OCI-LY3 (cell line): ENCODE results near the gene HGF.

Experiments
- H2AFZ ChIP-seq: fragments of 200-600, 300-600 bp; shearing (Covaris generic); 2 replicates; pipeline ENCODE4 v1.6.0; 2014; ENCODE audit warnings: antibody characterized with exemption, low read depth, low read length
- H3K27ac ChIP-seq: fragments of 200-600, 300-600 bp; sonication (generic); 2 replicates; pipeline ENCODE4 v1.5.1; 2014; ENCODE audit warnings: mild to moderate bottlenecking, low read length, moderate library complexity, mixed read lengths
- H3K27me3 ChIP-seq: fragments of 200-600, 300-600 bp; sonication (generic); 2 replicates; pipeline ENCODE4 v1.6.1; 2014; ENCODE audit warnings: low read depth, low read length, mixed read lengths
- H3K36me3 ChIP-seq: fragments of 200-600, 300-600 bp; sonication (generic); replicated peaks from 2 replicates; pipeline ENCODE3; 2014; ENCODE audit warnings: low read depth, low read length, mixed read lengths
- H3K4me1 ChIP-seq: fragments of 300-600, 200-600 bp; sonication (generic); 2 replicates; pipeline ENCODE4 v1.6.1; 2014; ENCODE audit warnings: low read length, mixed read lengths
- H3K4me2 ChIP-seq: fragments of 200-600, 300-600 bp; sonication (generic); 2 replicates; pipeline ENCODE4 v1.6.1; 2014; ENCODE audit warnings: low read length, mixed read lengths
- H3K4me3 ChIP-seq: fragments of 300-600, 200-600 bp; sonication (generic); 2 replicates; pipeline ENCODE4 v1.5.1; 2014; ENCODE audit warnings: antibody characterized with exemption, mild to moderate bottlenecking, low read length, moderate library complexity
- H3K79me2 ChIP-seq: fragments of 300-600, 200-600 bp; shearing (Covaris generic); 2 replicates; pipeline ENCODE4 v1.6.1; 2014; ENCODE audit warnings: mild to moderate bottlenecking, low read length, mixed read lengths
- H3K9ac ChIP-seq: fragments of 300-600, 200-600 bp; shearing (Covaris generic); 2 replicates; pipeline ENCODE4 v1.6.0; 2014; ENCODE audit warnings: mild to moderate bottlenecking, low read length, moderate library complexity
- H3K9me3 ChIP-seq: fragments of 200-600, 300-600 bp; shearing (Covaris generic); 2 replicates; pipeline ENCODE4 v1.6.1; 2014; ENCODE audit warnings: low read length, mixed read lengths; ENCODE audit not compliant: insufficient read depth
- H4K20me1 ChIP-seq: fragments of 200-600, 300-600 bp; sonication (generic); 2 replicates; pipeline ENCODE4 v1.6.1; 2016; ENCODE audit warnings: low read length, mixed read lengths; ENCODE audit not compliant: insufficient read depth
- CTCF ChIP-seq: fragments of 200-600, 300-600 bp; sonication (generic); IDR thresholded peaks from 2 replicates; pipeline ENCODE4 v1.5.1; 2014; ENCODE audit warnings: antibody characterized with exemption, low read length, low read depth
- EZH2phosphoT487 ChIP-seq: fragments of 200-600 bp; shearing (Covaris generic); IDR thresholded peaks from 2 replicates; pipeline ENCODE4 v1.6.1; 2018; ENCODE audit warnings: antibody characterized with exemption, mixed run types, low read depth

HGF gene

GRCh38 chr7:81767926-81768325, 1.9 kb downstream of the HGF start:
- Histone ChIP-seq H2AFZ (no peak overlapping the region), H3K4me1 (peaks cover 9% of the 10 kb centered on the region; the same call in 1 of the 2 replicates), H3K9me3 (no peaks in the 10 kb centered on the region), H3K79me2 (no peaks in the 10 kb centered on the region), H3K9ac (no peak overlapping the region), H3K27me3 (no peaks in the 10 kb centered on the region), H3K27ac (no peak overlapping the region), H3K4me2 (no peak overlapping the region), H4K20me1 (no peaks in the 10 kb centered on the region), H3K4me3 (no peak overlapping the region), H3K36me3 (no peaks in the 10 kb centered on the region)
- no peak for TF ChIP-seq CTCF
- no peak for TF ChIP-seq EZH2phosphoT487

DNA sequence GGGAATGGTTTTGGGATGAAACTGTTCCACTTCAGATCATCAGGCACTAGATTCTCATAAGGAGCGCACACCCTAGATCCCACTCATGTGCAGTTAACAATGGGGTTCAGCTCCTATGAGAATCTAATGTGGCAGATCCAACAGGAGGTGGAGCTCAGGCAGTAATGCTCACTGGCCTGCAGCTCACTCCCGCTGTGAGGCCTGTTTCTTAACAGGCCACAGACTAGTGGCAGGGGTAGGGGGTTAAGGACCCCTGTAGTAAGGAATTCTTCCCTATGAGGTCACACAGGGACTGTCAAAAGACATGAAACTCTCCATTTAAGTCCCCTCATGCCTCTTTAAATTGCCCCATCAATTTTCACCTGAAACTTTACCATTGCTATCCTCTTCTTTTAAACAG, 8.0 kb downstream of the HGF start:
- H3K79me2 ChIP-seq = no peaks in the 10 kb centered on the region

GRCh38 chr7:81761031-81761430, 8.8 kb downstream of the HGF start:
- no peak overlapping the region for H2AFZ ChIP-seq
- no peak overlapping the region for H3K9ac ChIP-seq
- H3K27me3 ChIP-seq = no peaks in the 10 kb centered on the region
- H3K4me3 ChIP-seq = no peak overlapping the region
- no peak for TF ChIP-seq CTCF
- TF ChIP-seq EZH2phosphoT487 = no peak
- H3K9me3 ChIP-seq = no peaks in the 10 kb centered on the region
- H3K36me3 ChIP-seq = no peaks in the 10 kb centered on the region
- H3K27ac ChIP-seq = no peak overlapping the region
- no peaks in the 10 kb centered on the region for H3K79me2 ChIP-seq
- H4K20me1 ChIP-seq = no peaks in the 10 kb centered on the region
- H3K4me2 ChIP-seq = no peak overlapping the region
- H3K4me1 ChIP-seq = no peaks in the 10 kb centered on the region

More for the DNA sequence above, 8.0 kb downstream of the HGF start:
- H2AFZ ChIP-seq = no peak overlapping the region
- no peaks in the 10 kb centered on the region for H3K27me3 ChIP-seq
- 0 out of 2 replicates have a peak, but pooled peaks cover 5% of the 10 kb centered on the region for H3K4me1 ChIP-seq
- no peak overlapping the region for H3K4me2 ChIP-seq
- no peak overlapping the region for H3K27ac ChIP-seq
- H3K9me3 ChIP-seq = no peaks in the 10 kb centered on the region
- no peaks in the 10 kb centered on the region for H3K36me3 ChIP-seq
- H4K20me1 ChIP-seq = no peaks in the 10 kb centered on the region
- TF ChIP-seq CTCF = no peak
- TF ChIP-seq EZH2phosphoT487 = no peak
- no peak overlapping the region for H3K4me3 ChIP-seq
- no peak overlapping the region for H3K9ac ChIP-seq

- Histone ChIP-seq H3K4me2 (no peak overlapping the region), H3K9ac (no peak overlapping the region), H4K20me1 (no peaks in the 10 kb centered on the region), H3K27me3 (no peaks in the 10 kb centered on the region), H3K4me1 (no peaks in the 10 kb centered on the region), H3K9me3 (no peaks in the 10 kb centered on the region), H3K36me3 (no peaks in the 10 kb centered on the region), H3K27ac (no peak overlapping the region), H3K4me3 (no peak overlapping the region), H3K79me2 (no peaks in the 10 kb centered on the region), H2AFZ (no peak overlapping the region)
- TF ChIP-seq EZH2phosphoT487 (no peak), CTCF (no peak)
Measured at GRCh38 chr7:81754918-81755696, 14.7 kb downstream of the HGF start.
